PC-9 (cell line): ENCODE data around the gene PSMG3. TPM values are rescaled to one million over a fixed set of nuclear protein-coding genes. Genes with fewer than 3 reads are reported as not detected.

Source experiments
- BruUV-seq: library from RNA; stranded (reverse); fragments of 400-500 nt; replicated peaks from 2 replicates; lab custom pipeline; 2021; lab: Mats Ljungman, UMichigan
- CTCF ChIA-PET: fragments of 300-600 bp; sonication (Branson Sonifier 250); formaldehyde crosslinking; loops from one replicate; lab custom pipeline; 2022; ENCODE audit warnings: antibody characterized with exemption; lab: Charles Lee
- POLR2A ChIA-PET: fragments of 300-600 bp; sonication (Branson Sonifier 250); formaldehyde crosslinking; loops from one replicate; lab custom pipeline; 2022; ENCODE audit warnings: antibody characterized with exemption; ENCODE audit not compliant: unreplicated experiment; lab: Charles Lee
- DNase-seq, 2 experiments: peaks; one replicate each; pipeline versions ENCODE4 v3.0.0 to v3.0.0-alpha.2; 2015 to 2022; ENCODE audit warnings: mixed read lengths in 1 of 2
- H2AFZ ChIP-seq: fragments of 200-600 bp; sonication (generic); 2 replicates; pipeline ENCODE4 v1.8.1; 2017; ENCODE audit warnings: antibody characterized with exemption
- H3F3A ChIP-seq: fragments of 200-600 bp; sonication (generic); 2 replicates; pipeline ENCODE4 v1.8.1; 2017; ENCODE audit warnings: antibody characterized with exemption, mild to moderate bottlenecking, low read depth; ENCODE audit not compliant: insufficient read depth
- H3K27ac ChIP-seq: fragments of 200-600 bp; sonication (generic); 2 replicates; pipeline ENCODE4 v1.6.1; 2016; ENCODE audit warnings: mixed run types
- H3K27me3 ChIP-seq: fragments of 200-600 bp; sonication (generic); 2 replicates; pipeline ENCODE4 v1.6.1; 2016; ENCODE audit warnings: low read depth, mixed run types; ENCODE audit not compliant: insufficient read depth
- H3K36me3 ChIP-seq: fragments of 200-600 bp; sonication (generic); 2 replicates; pipeline ENCODE4 v1.6.1; 2016; ENCODE audit warnings: low read depth, mixed run types
- H3K4me1 ChIP-seq: fragments of 200-600 bp; sonication (generic); replicated peaks from 2 replicates; pipeline ENCODE4 v1.6.1; 2016; ENCODE audit warnings: mixed run types; ENCODE audit not compliant: insufficient read depth
- H3K4me2 ChIP-seq: fragments of 200-600 bp; sonication (generic); 2 replicates; pipeline ENCODE4 v1.6.1; 2017; ENCODE audit warnings: mixed run types
- H3K4me3 ChIP-seq: fragments of 200-600 bp; sonication (generic); 2 replicates; pipeline ENCODE4 v1.6.1; 2016; ENCODE audit warnings: mixed run types
- H3K79me2 ChIP-seq: fragments of 200-600 bp; sonication (generic); 2 replicates; pipeline ENCODE4 v1.6.1; 2017; ENCODE audit warnings: low read depth, mixed run types
- H3K9me2 ChIP-seq: fragments of 200-600 bp; sonication (generic); 2 replicates; pipeline ENCODE4 v1.8.1; 2017; ENCODE audit warnings: mild to moderate bottlenecking; ENCODE audit not compliant: insufficient read depth
- H3K9me3 ChIP-seq: fragments of 200-600 bp; sonication (generic); 2 replicates; pipeline ENCODE4 v1.8.1; 2016; ENCODE audit warnings: low read depth; ENCODE audit not compliant: insufficient read depth
- H4K20me1 ChIP-seq: fragments of 200-600 bp; sonication (generic); 2 replicates; pipeline ENCODE4 v1.8.1; 2017; ENCODE audit not compliant: insufficient read depth
- CTCF ChIP-seq: fragments of 200-600 bp; sonication (generic); conservative IDR thresholded peaks from 2 replicates; pipeline ENCODE4 v1.6.1; 2017; ENCODE audit warnings: mixed run types, antibody characterized with exemption, mild to moderate bottlenecking, moderate library complexity
- EZH2 ChIP-seq: fragments of 200-600 bp; sonication (generic); IDR thresholded peaks from 2 replicates; pipeline ENCODE4 v1.8.0; 2017; ENCODE audit warnings: antibody characterized with exemption, low read depth
- intact Hi-C: fragments of 100-400 bp; cut with micrococcal nuclease; formaldehyde crosslinking; loops from one replicate; pipeline ENCODE4 v1.10.0; 2022; ENCODE audit not compliant: unreplicated experiment
- total RNA-seq: library from RNA; stranded (reverse); gene quantifications from 2 replicates; pipeline ENCODE4 v1.2.3, GENCODE V29; 2021

Gene PSMG3
- total RNA-seq, 1 experiment from 2014 or later, result 63.3 TPM

GRCh38 chr7:1555813-1556543 lies 13.9 kb downstream of the PSMG3 start, which contains the start of gene TMEM184A:
Gene TMEM184A (minus strand): TSS chr7:1556205. CDS start chr7:1555484, 721 bp downstream.
- peaks cover 16% of the 10 kb centered on the region for H4K20me1 ChIP-seq
- DNase-seq, result peak; percentile 98 to 100
- H2AFZ ChIP-seq, result no peak within 1 kb of the TSS
- H3K4me3 ChIP-seq, result peak within 1 kb of the TSS; percentile 65
- H3K9me2 ChIP-seq, result no peaks in the 10 kb centered on the region
- no peak for TF ChIP-seq EZH2
- TF ChIP-seq CTCF, result peak; percentile 80
- peak within 1 kb of the TSS; percentile 94 for H3K4me2 ChIP-seq
- POLR2A ChIA-PET, result interaction anchor here (0.5 to 1.8 kb wide), 11 partner anchors 9 to 972 kb away, joined by 3 to 14 read pairs (median 5); a partner anchor contains a TSS
- intact Hi-C loops, result loop anchor here (1.0 to 2.0 kb wide), 5 partner anchors 15 to 52 kb away; partner anchors contain the start of genes INTS1 and PSMG3
- no peaks in the 10 kb centered on the region for H3K27me3 ChIP-seq
- no peaks in the 10 kb centered on the region for H3K9me3 ChIP-seq
- peaks cover 16% of the 10 kb centered on the region for H3K79me2 ChIP-seq
- no peaks in the 10 kb centered on the region for H3K36me3 ChIP-seq
- H3K4me1 ChIP-seq, result peaks cover 62% of the 10 kb centered on the region
- peak within 1 kb of the TSS; percentile 96 for H3K27ac ChIP-seq
- peaks cover 35% of the 10 kb centered on the region for H3F3A ChIP-seq
- CTCF ChIA-PET, result interaction anchor here (0.6 to 1.9 kb wide), 10 partner anchors 15 to 714 kb away, joined by 3 to 12 read pairs (median 4); partner anchors contain the start of gene INTS1
- TSS peak; percentile 86 for BruUV-seq

- H3K4me1 ChIP-seq, result peaks cover 54% of the 10 kb centered on the region
- peak overlapping the region; percentile 96 for H3K27ac ChIP-seq
- ChIA-PET CTCF (interaction anchor here (0.6 to 1.9 kb wide), 8 partner anchors 16 to 715 kb away, joined by 3 to 12 read pairs (median 4); partner anchors contain the start of gene INTS1), POLR2A (interaction anchor here (0.5 to 1.8 kb wide), 9 partner anchors 9 to 634 kb away, joined by 3 to 13 read pairs (median 5); partner anchors contain the start of gene ZFAND2A)
- peaks cover 16% of the 10 kb centered on the region for H4K20me1 ChIP-seq
- H3K79me2 ChIP-seq, result peaks cover 16% of the 10 kb centered on the region
- intact Hi-C loops, result loop anchor here (1.0 kb wide), 1 partner anchor 35 kb away; no protein-coding TSS in a partner anchor
- BruUV-seq, result no TSS peak
- H3K4me3 ChIP-seq, result peak overlapping the region; percentile 65
- H2AFZ ChIP-seq, result no peak overlapping the region
- H3K36me3 ChIP-seq, result no peaks in the 10 kb centered on the region; the same call in 1 of the 2 replicates
- TF ChIP-seq CTCF (no peak), EZH2 (no peak)
- no peaks in the 10 kb centered on the region for H3K9me2 ChIP-seq
- H3K9me3 ChIP-seq, result no peaks in the 10 kb centered on the region
- H3K27me3 ChIP-seq, result no peaks in the 10 kb centered on the region
- peak overlapping the region; percentile 94 for H3K4me2 ChIP-seq
- peaks cover 35% of the 10 kb centered on the region for H3F3A ChIP-seq
- peak; percentile 96 for DNase-seq
These were observed 14.6 kb downstream of the PSMG3 start for GRCh38 chr7:1555046-1555812.
